HepG2 (cell line): ENCODE data around the gene PPP4R3A. TPM values are rescaled to one million over a fixed set of nuclear protein-coding genes. Genes with fewer than 3 reads are reported as not detected.

Source experiments
- ATAC-seq: fragments of 200-7000 bp; cut with Tn5 transposase; 3 replicates; pipeline ENCODE4 v1.9.1; 2020; ENCODE audit warnings: mild to moderate bottlenecking, moderate library complexity
- Bru-seq: library from RNA; stranded (reverse); fragments of 400-500 nt; gene quantifications from one replicate; lab custom pipeline; 2021; lab: Mats Ljungman, UMichigan
- BruChase-seq, 2 experiments: library from RNA; stranded (reverse); fragments of 400-500 nt; gene quantifications; one replicate each; lab custom pipeline; 2021; lab: Mats Ljungman, UMichigan
- BruUV-seq: library from RNA; stranded (reverse); fragments of 400-500 nt; replicated peaks from 2 replicates; lab custom pipeline; 2021; lab: Mats Ljungman, UMichigan
- CTCF ChIA-PET: fragments of 300-600 bp; formaldehyde crosslinking; extraction: SDS; loops from one replicate; lab custom pipeline; 2021; ENCODE audit warnings: low total read pairs, inconsistent platforms, low intra/inter-chr PET ratio; lab: Yijun Ruan, JAX
- POLR2A ChIA-PET: fragments of 350-600 bp; sonication (Branson Sonifier 250); formaldehyde crosslinking; loops from one replicate; lab custom pipeline; 2020; ENCODE audit warnings: antibody characterized with exemption, inconsistent platforms; lab: Yijun Ruan, JAX
- DNase-seq: peaks from one replicate; pipeline ENCODE4 v3.0.0-alpha.2; 2015; ENCODE audit warnings: low spot score
- FAIRE-seq: peaks from 3 replicates; lab custom pipeline; 2011; peaks lifted over from hg19 to GRCh38; lab: Jason Lieb, UNC
- H2AFZ ChIP-seq: one replicate; pipeline ENCODE4 v1.6.1; 2011; ENCODE audit warnings: low read length, inconsistent platforms
- H3K27ac ChIP-seq: fragments of 300-600 bp; 3 replicates; pipeline ENCODE4 v1.8.0; 2011; ENCODE audit warnings: mixed run types, mild to moderate bottlenecking, mixed read lengths, low read length, inconsistent platforms; ENCODE audit not compliant: insufficient read depth; ENCODE audit errors: extremely low read length
- H3K27me3 ChIP-seq, 2 experiments: fragments of 200-600 bp in 1 of 2; 2 replicates in 1 of 2; 3 replicates in 1 of 2; pipeline versions ENCODE4 v1.6.0 to v1.8.0; 2011; ENCODE audit warnings: low read length in 2 of 2, mild to moderate bottlenecking in 2 of 2, moderate library complexity in 2 of 2, inconsistent platforms in 1 of 2; ENCODE audit not compliant: insufficient read depth in 2 of 2, control insufficient read depth in 1 of 2
- H3K36me3 ChIP-seq, 2 experiments: fragments of 200-600 bp in 1 of 2; replicated peaks in 1 of 2; 2 replicates in 1 of 2; 3 replicates in 1 of 2; pipeline versions ENCODE4 v1.5.1 to v1.8.0; 2011; ENCODE audit warnings: low read length in 2 of 2, inconsistent platforms in 1 of 2; ENCODE audit not compliant: insufficient read depth in 2 of 2, control insufficient read depth in 1 of 2
- H3K4me1 ChIP-seq: 2 replicates; pipeline ENCODE4 v1.5.1; 2012; ENCODE audit warnings: low read length, inconsistent platforms; ENCODE audit not compliant: insufficient read depth
- H3K4me2 ChIP-seq: 2 replicates; pipeline ENCODE4 v1.6.0; 2011; ENCODE audit warnings: low read depth, low read length, inconsistent platforms
- H3K4me3 ChIP-seq, 3 experiments: fragments of 200-600 bp in 1 of 3; sonication (generic), shearing (Covaris generic) in 1 of 3; replicated peaks in 1 of 3; 2 replicates each; pipeline ENCODE4 v1.5.1; 2011 to 2016; ENCODE audit warnings: low read length in 3 of 3, inconsistent platforms in 2 of 3, low read depth in 2 of 3, mild to moderate bottlenecking in 2 of 3, control low read depth in 1 of 3, mixed read lengths in 1 of 3; ENCODE audit not compliant: insufficient read depth in 1 of 3
- H3K79me2 ChIP-seq: one replicate; pipeline ENCODE4 v1.6.1; 2011; ENCODE audit warnings: low read length, inconsistent platforms; ENCODE audit not compliant: insufficient read depth
- H3K9ac ChIP-seq: 2 replicates; pipeline ENCODE4 v1.6.0; 2011; ENCODE audit warnings: mild to moderate bottlenecking, low read depth, low read length, inconsistent platforms; ENCODE audit not compliant: insufficient read depth
- H3K9me3 ChIP-seq: 2 replicates; pipeline ENCODE4 v1.5.1; 2012; ENCODE audit warnings: mild to moderate bottlenecking, low read length
- H4K20me1 ChIP-seq: 2 replicates; pipeline ENCODE4 v1.6.0; 2011; ENCODE audit warnings: inconsistent platforms, mild to moderate bottlenecking, low read length, moderate library complexity; ENCODE audit not compliant: insufficient read depth
- CC2D1A ChIP-seq: sonication (generic); formaldehyde crosslinking; IDR thresholded peaks from 2 replicates; pipeline ENCODE4 v1.8.1; 2023; ENCODE audit warnings: mild to moderate bottlenecking, missing genetic modification reagents
- CEBPG ChIP-seq: IDR thresholded peaks from 2 replicates; pipeline ENCODE4 v1.6.1; 2016
- DR1 ChIP-seq: sonication (generic); formaldehyde crosslinking; IDR thresholded peaks from 2 replicates; pipeline ENCODE4 v1.8.0; 2021; ENCODE audit warnings: mild to moderate bottlenecking, missing genetic modification reagents, inconsistent platforms
- MBNL3 ChIP-seq: fragments of 250-450 bp; sonication (Bioruptor Pico); conservative IDR thresholded peaks from 2 replicates; pipeline ENCODE4 v1.8.0; 2022; ENCODE audit warnings: mild to moderate bottlenecking, inconsistent platforms
- NR2F1 ChIP-seq, 2 experiments: fragments of 450-650 bp in 1 of 2; formaldehyde crosslinking in 1 of 2; IDR thresholded peaks; 2 replicates each; pipeline versions ENCODE4 v1.5.0 to v1.6.1; 2016 to 2020; ENCODE audit warnings: mild to moderate bottlenecking in 1 of 2, missing compliant biosample characterization in 1 of 2, missing genetic modification reagents in 1 of 2, moderate library complexity in 1 of 2
- PHF8 ChIP-seq: sonication (generic); formaldehyde crosslinking; IDR thresholded peaks from 2 replicates; pipeline ENCODE4 v1.5.0; 2020; ENCODE audit warnings: missing genetic modification reagents
- RBM39 ChIP-seq: fragments of 200-400 bp; formaldehyde crosslinking; IDR thresholded peaks from one replicate; pipeline ENCODE4 v1.6.1; 2018; ENCODE audit warnings: antibody characterized with exemption, mild to moderate bottlenecking, low read depth, low read length; ENCODE audit not compliant: poor library complexity, severe bottlenecking
- SMARCE1 ChIP-seq: fragments of 450-650 bp; IDR thresholded peaks from 2 replicates; pipeline ENCODE4 v1.6.1; 2017; ENCODE audit warnings: borderline replicate concordance
- TCF7 ChIP-seq: sonication (generic); IDR thresholded peaks from 2 replicates; pipeline ENCODE4 v1.6.1; 2016; ENCODE audit warnings: antibody characterized with exemption, low read depth
- ZNF138 ChIP-seq: sonication (generic); formaldehyde crosslinking; IDR thresholded peaks from 2 replicates; pipeline ENCODE4 v1.5.0; 2020; ENCODE audit warnings: mild to moderate bottlenecking, low read depth, missing genetic modification reagents
- ZNF17 ChIP-seq: sonication (generic); formaldehyde crosslinking; IDR thresholded peaks from 2 replicates; pipeline ENCODE4 v1.5.0; 2020; ENCODE audit warnings: mild to moderate bottlenecking, missing genetic modification reagents
- ZNF292 ChIP-seq: sonication (generic); formaldehyde crosslinking; IDR thresholded peaks from 2 replicates; pipeline ENCODE4 v1.8.1; 2022; ENCODE audit warnings: mild to moderate bottlenecking, low read depth, missing genetic modification reagents, borderline replicate concordance
- ZNF607 ChIP-seq: sonication (generic); formaldehyde crosslinking; IDR thresholded peaks from 2 replicates; pipeline ENCODE4 v1.5.1; 2020; ENCODE audit warnings: missing genetic modification reagents, mild to moderate bottlenecking, borderline replicate concordance
- WGBS: methylation state at CpG from one replicate; pipeline ENCODE4 v1.1.6; 2017; ENCODE audit warnings: low lambda C conversion rate; 5-methylcytosine and 5-hydroxymethylcytosine counted together
- in situ Hi-C: cut with HindIII; loops from 2 replicates; pipeline ENCODE4 v1.10.0; 2017; ENCODE audit warnings: low pct_unique_long_range_greater_than_20kb; ENCODE audit not compliant: extremely low pct_ligation_motif_present
- intact Hi-C: fragments of 100-400 bp; cut with micrococcal nuclease; formaldehyde crosslinking; loops from one replicate; pipeline ENCODE4 v1.10.0; 2022; ENCODE audit not compliant: unreplicated experiment
- long read RNA-seq, 2 experiments: library from RNA in 1 of 2; library from polyadenylated mRNA in 1 of 2; stranded (forward) in 1 of 2; unstranded in 1 of 2; transcript quantifications; one replicate each; pipeline ENCODE4 v2.0.0, GENCODE V29; 2019 to 2022
- polyA minus RNA-seq, 3 experiments: library from RNA; depleted of rRNA, polyadenylated mRNA; stranded (reverse); fragments of >200 nt; gene quantifications; 2 replicates each; pipeline ENCODE4 v1.2.3, GENCODE V29; 2011; ENCODE audit warnings: low replicate concordance in 1 of 3
- polyA plus RNA-seq, 8 experiments: library from polyadenylated mRNA; depleted of rRNA in 3 of 8; stranded (reverse) in 7 of 8; unstranded in 1 of 8; fragments of >200 nt; fragmentation: Illumina TruSeq in 4 of 8; extraction: Trizol in 4 of 8; gene quantifications; 2 replicates each; pipeline versions ENCODE4 v1.2.1 to v1.2.3, GENCODE V29; 2011 to 2016; ENCODE audit warnings: low read depth in 4 of 8, missing spikeins in 1 of 8, mixed read lengths in 1 of 8; ENCODE audit not compliant: insufficient read depth in 1 of 8
- total RNA-seq, 5 experiments: library from RNA; depleted of rRNA; stranded (reverse); fragments of >200 nt; fragmentation: Illumina TruSeq; extraction: Trizol; gene quantifications; 2 replicates each; pipeline ENCODE4 v1.2.3, GENCODE V29; 2016; ENCODE audit warnings: low read depth in 1 of 5
- TF ChIP-seq, protein P1 (sequence below): IDR thresholded peaks from 2 replicates; pipeline ENCODE4 v1.6.1; 2016; ENCODE audit warnings: missing compliant biosample characterization, missing genetic modification reagents, borderline replicate concordance
- TF ChIP-seq, protein P2 (sequence below): fragments of 450-650 bp; IDR thresholded peaks from 2 replicates; pipeline ENCODE4 v1.6.1; 2017

The PPP4R3A gene
- total RNA-seq (2016; rRNA removed; fragmentation: Illumina TruSeq; extraction: Trizol), result 57.4 and 89.0 TPM in 2 replicates
- 19.7 and 21.2 TPM in 2 replicates for total RNA-seq (2016; cell fraction: cytosol; rRNA removed; fragmentation: Illumina TruSeq; extraction: Trizol; ENCODE audit: low read depth)
- total RNA-seq (2016; cell fraction: insoluble cytoplasmic fraction; rRNA removed; fragmentation: Illumina TruSeq; extraction: Trizol), result 60.8 and 82.7 TPM in 2 replicates
- 40.5 and 42.1 TPM in 2 replicates for total RNA-seq (2016; cell fraction: membrane; rRNA removed; fragmentation: Illumina TruSeq; extraction: Trizol)
- total RNA-seq (2016; cell fraction: nucleus; rRNA removed; fragmentation: Illumina TruSeq; extraction: Trizol), result 63.0 and 72.1 TPM in 2 replicates
- 22.3 and 22.5 TPM in 2 replicates for polyA plus RNA-seq (2011; rRNA removed)
- 11.4 and 17.4 TPM in 2 replicates for polyA plus RNA-seq (2011; cell fraction: cytosol; rRNA removed)
- polyA plus RNA-seq (2011; cell fraction: nucleus; rRNA removed), result 26.8 and 27.5 TPM in 2 replicates
- polyA plus RNA-seq (2012), result 39.0 and 43.9 TPM in 2 replicates
- 4.7 and 5.3 TPM in 2 replicates for polyA plus RNA-seq (2016; cell fraction: cytosol; fragmentation: Illumina TruSeq; extraction: Trizol; ENCODE audit: low read depth)
- 74.1 and 82.9 TPM in 2 replicates for polyA plus RNA-seq (2016; cell fraction: insoluble cytoplasmic fraction; fragmentation: Illumina TruSeq; extraction: Trizol; ENCODE audit: low read depth)
- 18.0 and 19.0 TPM in 2 replicates for polyA plus RNA-seq (2016; cell fraction: membrane; fragmentation: Illumina TruSeq; extraction: Trizol; ENCODE audit: low read depth)
- 99.9 and 101 TPM in 2 replicates for polyA plus RNA-seq (2016; cell fraction: nucleus; fragmentation: Illumina TruSeq; extraction: Trizol; ENCODE audit: insufficient read depth, low read depth)
- 16.2 and 31.7 TPM in 2 replicates for polyA minus RNA-seq (2011; rRNA and poly(A)+ RNA removed; ENCODE audit: low replicate concordance)
- 26.6 and 29.5 TPM in 2 replicates for polyA minus RNA-seq (2011; cell fraction: cytosol; rRNA and poly(A)+ RNA removed)
- polyA minus RNA-seq (2011; cell fraction: nucleus; rRNA and poly(A)+ RNA removed), result 68.9 and 69.3 TPM in 2 replicates
- Bru-seq, nascent RNA, result percentile 95 among the genes with signal in this experiment
- BruChase-seq, experiment 1, labeled RNA remaining after a 6-hour chase, result percentile 91 among the genes with signal in this experiment
- percentile 92 among the genes with signal in this experiment for BruChase-seq, experiment 2, labeled RNA remaining after a 2-hour chase
- long read RNA-seq, experiment 1, partial matches to known transcripts, result 1 of 6 reads
- long read RNA-seq, experiment 1, other reads (novel, unspliced or antisense), result 4 of 6 reads
- long read RNA-seq, experiment 2, full-length matches to known transcripts, result 17 of 51 reads
- long read RNA-seq, experiment 2, partial matches to known transcripts, result 16 of 51 reads
- long read RNA-seq, experiment 2, other reads (novel, unspliced or antisense), result 18 of 51 reads

DNA sequence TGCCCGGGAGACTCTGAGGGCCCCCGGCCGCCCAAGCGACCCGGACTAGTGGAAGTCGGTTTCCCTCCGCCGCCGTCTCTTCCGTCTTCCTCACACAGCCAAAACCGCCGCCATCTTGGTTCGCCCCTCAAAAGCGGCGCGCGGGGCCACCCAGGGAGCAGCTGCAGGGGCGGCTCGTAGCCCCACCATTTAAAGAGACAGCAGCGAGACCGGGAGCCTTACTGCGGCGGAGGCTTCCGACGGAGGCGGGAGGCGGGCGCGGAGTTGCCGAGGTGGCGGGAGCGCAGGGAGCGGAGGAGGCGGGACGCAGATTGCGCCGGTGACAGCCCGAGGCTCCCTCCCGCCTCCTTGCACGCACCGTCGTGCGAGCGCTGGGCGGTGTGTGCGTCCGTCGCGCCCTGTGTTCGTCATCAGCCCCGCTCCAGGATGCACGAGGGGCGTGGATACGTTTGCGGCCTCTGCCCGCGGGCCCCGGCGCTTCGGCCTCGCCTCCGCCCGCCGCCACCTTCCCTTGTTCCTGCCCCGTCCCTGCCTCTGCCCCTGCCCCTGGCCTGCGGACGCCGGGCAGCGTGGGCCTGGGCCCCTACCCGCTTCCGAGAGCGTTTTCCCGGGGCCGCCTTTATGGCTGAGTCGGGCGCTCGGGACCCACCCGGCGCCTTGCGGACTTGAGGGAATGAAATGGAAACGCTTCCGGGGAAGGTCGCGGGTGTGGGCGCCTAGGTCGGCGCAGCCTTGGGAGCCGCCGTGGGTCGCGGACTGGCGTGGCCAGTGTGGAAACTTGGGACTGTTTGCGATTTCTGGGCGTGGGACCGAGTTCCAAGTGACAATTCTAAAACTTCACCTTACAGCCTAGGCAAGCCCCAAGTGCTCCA is at the start of gene PPP4R3A:
Gene PPP4R3A (minus strand): TSS at position 140 of the 872 bp plus-strand sequence. CDS start 663 bp downstream, outside the sequence.
- intact Hi-C loops, result no loop called here
- Histone ChIP-seq H3K27me3 (no peaks in the 10 kb centered on the region; a peak in 2 of 5 replicates), H3K4me3 (peak within 1 kb of the TSS; percentile 75 to 93 (median 85)), H3K9ac (peak within 1 kb of the TSS; percentile 95), H4K20me1 (peaks cover 31% of the 10 kb centered on the region), H3K4me1 (peaks cover 25% of the 10 kb centered on the region), H3K4me2 (peak within 1 kb of the TSS; percentile 80), H3K36me3 (peaks cover 0 to 14% of the 10 kb centered on the region in 2 experiments; a peak in 3 of 5 replicates), H3K27ac (peak within 1 kb of the TSS; percentile 99), H3K79me2 (peaks cover 40% of the 10 kb centered on the region), H3K9me3 (no peaks in the 10 kb centered on the region), H2AFZ (peak within 1 kb of the TSS; percentile 8)
- ChIA-PET CTCF (no interaction called here), POLR2A (interaction anchor here (0.6 to 2.5 kb wide), 8 partner anchors 9 to 596 kb away, joined by 3 to 12 read pairs (median 5); partner anchors contain the start of gene ATXN3)
- FAIRE-seq, result peak; percentile 66
- in situ Hi-C loops, result no loop called here
- ATAC-seq, result peak; percentile 89
- peak; percentile 86 for DNase-seq
- 0% methylated on average over 26 of the region's 95 CpGs for WGBS
- TSS peak; percentile 90 for BruUV-seq
- TF ChIP-seq ZNF138 (CRISPR knock-in tag) (no peak), CEBPG (no peak), ZNF607 (CRISPR knock-in tag) (peak; percentile 86; the same call in 1 of the 2 replicates), ZNF17 (CRISPR knock-in tag) (peak; percentile 94), NR2F1 (CRISPR knock-in tag; IDR thresholded peaks at IDR 0.05) (no peak), TCF7 (no peak), CC2D1A (CRISPR knock-in tag) (no peak), SMARCE1 (no peak), PHF8 (CRISPR knock-in tag) (peak; percentile 97), DR1 (CRISPR knock-in tag) (peak; percentile 88; the same call in 1 of the 2 replicates), MBNL3 (CRISPR knock-in tag) (no peak), RBM39 (peak; percentile 77), ZNF292 (CRISPR knock-in tag) (peak; percentile 42; the same call in 1 of the 2 replicates)
- TF ChIP-seq, protein P1, sequence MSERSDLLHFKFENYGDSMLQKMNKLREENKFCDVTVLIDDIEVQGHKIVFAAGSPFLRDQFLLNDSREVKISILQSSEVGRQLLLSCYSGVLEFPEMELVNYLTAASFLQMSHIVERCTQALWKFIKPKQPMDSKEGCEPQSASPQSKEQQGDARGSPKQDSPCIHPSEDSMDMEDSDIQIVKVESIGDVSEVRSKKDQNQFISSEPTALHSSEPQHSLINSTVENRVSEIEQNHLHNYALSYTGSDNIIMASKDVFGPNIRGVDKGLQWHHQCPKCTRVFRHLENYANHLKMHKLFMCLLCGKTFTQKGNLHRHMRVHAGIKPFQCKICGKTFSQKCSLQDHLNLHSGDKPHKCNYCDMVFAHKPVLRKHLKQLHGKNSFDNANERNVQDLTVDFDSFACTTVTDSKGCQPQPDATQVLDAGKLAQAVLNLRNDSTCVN (CRISPR knock-in tag), result no peak
- TF ChIP-seq, protein P2, sequence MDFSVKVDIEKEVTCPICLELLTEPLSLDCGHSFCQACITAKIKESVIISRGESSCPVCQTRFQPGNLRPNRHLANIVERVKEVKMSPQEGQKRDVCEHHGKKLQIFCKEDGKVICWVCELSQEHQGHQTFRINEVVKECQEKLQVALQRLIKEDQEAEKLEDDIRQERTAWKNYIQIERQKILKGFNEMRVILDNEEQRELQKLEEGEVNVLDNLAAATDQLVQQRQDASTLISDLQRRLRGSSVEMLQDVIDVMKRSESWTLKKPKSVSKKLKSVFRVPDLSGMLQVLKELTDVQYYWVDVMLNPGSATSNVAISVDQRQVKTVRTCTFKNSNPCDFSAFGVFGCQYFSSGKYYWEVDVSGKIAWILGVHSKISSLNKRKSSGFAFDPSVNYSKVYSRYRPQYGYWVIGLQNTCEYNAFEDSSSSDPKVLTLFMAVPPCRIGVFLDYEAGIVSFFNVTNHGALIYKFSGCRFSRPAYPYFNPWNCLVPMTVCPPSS, result no peak
